Muscle layer of colon (tissue), 2 donors: ENCODE data around the gene ATP2B1.

Experiments used
- H3K27ac ChIP-seq: one replicate; pipeline ENCODE4 v1.7.0; 2013; ENCODE audit warnings: low read depth, mild to moderate bottlenecking, low read length, moderate library complexity
- H3K27me3 ChIP-seq, 2 donors: one replicate each; pipeline ENCODE4 v1.7.0; 2013; ENCODE audit warnings: low read length in 2 of 2, mild to moderate bottlenecking in 2 of 2; ENCODE audit not compliant: insufficient read depth in 2 of 2, control insufficient read depth in 1 of 2
- H3K36me3 ChIP-seq: one replicate; pipeline ENCODE4 v1.7.0; 2013; ENCODE audit warnings: mild to moderate bottlenecking, low read length; ENCODE audit not compliant: insufficient read depth
- H3K4me1 ChIP-seq: one replicate; pipeline ENCODE4 v1.7.0; 2013; ENCODE audit warnings: mild to moderate bottlenecking, low read length; ENCODE audit not compliant: insufficient read depth
- H3K4me3 ChIP-seq, 2 donors: one replicate each; pipeline ENCODE4 v1.7.0; 2013; ENCODE audit warnings: low read length in 2 of 2, low read depth in 1 of 2, mild to moderate bottlenecking in 1 of 2, moderate library complexity in 1 of 2
- H3K9ac ChIP-seq: one replicate; pipeline ENCODE4 v1.7.0; 2013; ENCODE audit warnings: low read length
- H3K9me3 ChIP-seq: one replicate; pipeline ENCODE4 v1.7.0; 2013; ENCODE audit warnings: mild to moderate bottlenecking, low read length
- donor health status: abdominal sarcoma.
- donor health status: Adenocarcinoma of cecum.

The ATP2B1 gene

DNA sequence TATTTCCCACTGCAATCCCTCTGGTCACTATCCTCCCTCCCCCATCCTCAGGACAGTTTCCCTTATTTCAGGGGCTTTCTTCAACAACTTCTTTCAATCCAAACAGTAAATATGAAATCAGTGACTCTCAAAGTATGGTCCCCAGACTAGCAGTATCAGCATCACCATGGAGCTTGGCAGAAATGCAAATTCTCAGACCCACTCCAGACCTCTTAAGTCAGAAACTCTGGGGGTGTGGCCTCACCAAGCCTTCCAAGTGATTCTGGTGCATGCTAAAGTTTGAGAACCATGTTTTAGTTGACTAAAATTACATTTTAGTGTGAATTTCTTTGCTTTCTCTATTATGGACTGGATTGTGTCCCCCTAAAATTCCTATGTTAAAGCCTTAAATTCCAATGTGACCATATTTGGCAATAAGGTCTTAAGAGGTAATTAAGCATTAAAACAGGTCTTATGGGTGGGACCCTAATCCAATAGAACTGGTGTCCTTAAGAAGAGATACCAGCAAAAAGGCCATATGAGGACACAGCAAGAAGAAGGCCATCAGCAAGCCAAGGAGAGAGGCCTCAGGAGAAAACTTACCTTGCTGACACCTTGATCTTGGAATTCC is 23.2 kb downstream of the ATP2B1 start:
- Histone ChIP-seq H3K36me3 (no peaks in the 10 kb centered on the region), H3K4me3 (no peak overlapping the region), H3K27ac (no peak overlapping the region), H3K27me3 (no peaks in the 10 kb centered on the region), H3K9ac (no peak overlapping the region), H3K9me3 (no peaks in the 10 kb centered on the region), H3K4me1 (peaks cover 24% of the 10 kb centered on the region)

DNA sequence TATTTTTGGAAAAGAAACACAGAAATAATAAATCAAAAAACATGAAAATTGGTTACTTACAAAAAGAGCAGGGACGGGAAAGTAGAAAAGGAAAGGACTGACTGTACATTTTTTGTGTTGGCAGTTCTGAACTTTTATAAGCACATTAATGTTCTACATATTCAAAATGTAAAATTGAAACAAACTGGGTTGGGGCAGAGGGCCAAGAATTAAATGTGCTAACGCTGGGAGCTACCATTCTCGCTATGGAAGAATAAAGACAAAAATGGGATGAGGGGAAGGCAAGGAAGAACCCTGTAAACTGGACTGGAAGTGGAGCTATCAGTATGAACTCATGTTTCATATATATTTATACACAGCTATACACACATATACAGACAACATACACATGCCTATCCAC is 24.5 kb downstream of the ATP2B1 start:
- Histone ChIP-seq H3K9me3 (no peaks in the 10 kb centered on the region), H3K27ac (no peak overlapping the region), H3K27me3 (no peaks in the 10 kb centered on the region), H3K36me3 (no peaks in the 10 kb centered on the region), H3K9ac (no peak overlapping the region), H3K4me3 (no peak overlapping the region), H3K4me1 (peaks cover 24% of the 10 kb centered on the region)

DNA sequence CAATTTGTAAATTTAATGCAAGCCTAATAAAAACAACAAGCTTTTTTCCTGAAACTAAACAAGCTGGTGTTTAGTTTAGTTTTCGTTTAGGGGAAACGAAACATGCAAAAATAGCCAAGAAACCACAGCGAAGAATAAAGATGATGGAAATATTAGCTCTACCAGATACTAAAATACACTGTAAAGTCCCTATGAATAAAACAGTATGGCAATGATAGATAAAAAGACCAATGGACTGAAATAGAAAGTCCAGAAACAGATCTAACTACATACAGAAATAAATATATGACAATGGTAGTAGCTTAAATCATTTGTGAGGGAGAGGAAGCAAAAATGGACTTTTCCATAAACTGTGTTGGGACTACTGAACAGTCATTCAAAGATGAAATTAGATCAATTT is 26.4 kb downstream of the ATP2B1 start:
- Histone ChIP-seq H3K27me3 (no peaks in the 10 kb centered on the region), H3K36me3 (no peaks in the 10 kb centered on the region), H3K9ac (no peak overlapping the region), H3K4me1 (peaks cover 22% of the 10 kb centered on the region), H3K9me3 (no peaks in the 10 kb centered on the region), H3K27ac (no peak overlapping the region), H3K4me3 (no peak overlapping the region)

DNA sequence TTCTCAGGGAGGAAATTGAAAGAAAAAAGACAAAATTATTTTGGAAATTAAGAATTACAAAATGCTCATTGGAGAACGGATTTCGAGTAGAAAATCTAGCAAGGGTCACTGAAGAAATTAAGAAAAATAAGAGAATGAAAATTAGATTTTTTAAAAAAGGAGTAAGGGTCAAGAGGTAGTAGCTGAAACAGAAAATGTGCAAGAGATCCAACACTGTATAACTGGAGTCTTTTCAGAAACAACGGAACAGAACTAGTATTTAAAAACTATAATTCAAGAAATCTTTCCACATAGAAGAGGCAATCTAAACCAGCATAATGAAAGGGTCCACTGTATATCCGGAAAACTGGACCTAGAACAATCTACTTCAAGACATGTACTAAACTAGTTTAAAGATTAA is 28.2 kb downstream of the ATP2B1 start:
- H3K4me3 ChIP-seq = no peak overlapping the region

DNA sequence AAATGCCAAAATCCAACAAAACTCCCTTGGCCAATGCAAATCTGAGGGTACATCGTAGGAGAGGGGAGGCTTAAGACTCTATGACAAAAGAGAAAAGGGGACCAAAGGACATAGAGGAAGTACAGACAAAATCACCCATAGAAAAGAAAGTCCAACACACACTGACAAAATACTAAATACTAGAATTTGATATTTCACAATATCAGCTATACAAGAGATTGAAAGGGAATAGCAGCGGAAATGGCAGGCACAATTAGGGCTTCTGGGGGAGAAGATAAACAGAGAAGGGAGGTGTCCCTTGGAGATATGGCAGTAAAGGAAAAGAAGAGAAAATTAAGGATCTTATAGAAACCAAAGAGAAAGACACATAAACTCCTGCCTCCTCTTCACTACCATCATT is 29.0 kb downstream of the ATP2B1 start:
- no peaks in the 10 kb centered on the region for H3K27me3 ChIP-seq
- H3K27ac ChIP-seq = no peak overlapping the region
- H3K4me3 ChIP-seq = no peak overlapping the region
- no peak overlapping the region for H3K9ac ChIP-seq
- H3K4me1 ChIP-seq = peaks cover 8% of the 10 kb centered on the region
- no peaks in the 10 kb centered on the region for H3K36me3 ChIP-seq
- H3K9me3 ChIP-seq = no peaks in the 10 kb centered on the region

More for the DNA sequence above, 28.2 kb downstream of the ATP2B1 start:
- H3K27ac ChIP-seq = no peak overlapping the region
- H3K36me3 ChIP-seq = no peaks in the 10 kb centered on the region
- H3K9ac ChIP-seq = no peak overlapping the region
- H3K4me1 ChIP-seq = peaks cover 10% of the 10 kb centered on the region
- no peaks in the 10 kb centered on the region for H3K27me3 ChIP-seq
- no peaks in the 10 kb centered on the region for H3K9me3 ChIP-seq

DNA sequence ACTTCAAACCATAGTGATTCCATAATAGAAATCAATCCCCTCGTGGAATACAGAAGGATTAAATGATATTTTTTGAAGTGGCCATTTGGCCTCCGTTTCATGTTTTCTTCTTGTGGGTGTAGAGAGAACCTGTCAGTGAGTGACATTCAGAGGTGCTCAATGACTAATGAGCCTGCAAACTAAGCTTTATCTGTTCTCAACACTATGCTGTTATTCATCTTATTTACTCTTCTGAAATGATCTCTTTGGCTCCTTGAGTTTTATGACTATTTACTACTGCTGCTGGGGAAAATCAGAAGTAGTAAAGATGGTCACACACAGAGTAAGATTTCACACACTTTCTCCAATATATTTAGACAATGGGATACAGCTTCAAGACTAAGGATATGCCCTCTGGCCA is 30.4 kb downstream of the ATP2B1 start:
- Histone ChIP-seq H3K4me3 (no peak overlapping the region), H3K27me3 (no peaks in the 10 kb centered on the region), H3K9ac (no peak overlapping the region), H3K9me3 (no peaks in the 10 kb centered on the region), H3K27ac (no peak overlapping the region), H3K36me3 (no peaks in the 10 kb centered on the region), H3K4me1 (peaks cover 8% of the 10 kb centered on the region)

DNA sequence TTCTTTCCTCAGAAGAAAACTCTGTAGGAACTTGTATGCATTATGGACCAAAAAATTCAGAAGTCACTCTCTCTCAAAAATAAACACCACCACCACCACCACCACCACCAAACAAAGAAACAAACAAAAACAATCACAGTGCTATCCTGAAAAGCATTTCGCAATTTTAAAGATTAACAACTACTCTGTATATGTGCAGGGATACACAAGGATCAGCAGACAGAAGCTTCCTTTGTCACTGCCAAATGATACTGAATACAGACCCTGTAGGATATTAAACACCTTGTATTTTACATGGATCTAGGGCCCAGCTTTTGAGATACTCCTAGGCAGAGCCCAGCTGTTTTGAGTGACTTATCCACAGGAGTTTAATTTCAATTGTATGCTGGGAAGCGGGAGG is 31.7 kb downstream of the ATP2B1 start:
- Histone ChIP-seq H3K27ac (no peak overlapping the region), H3K27me3 (no peaks in the 10 kb centered on the region), H3K4me1 (peaks cover 8% of the 10 kb centered on the region), H3K4me3 (no peak overlapping the region), H3K9ac (no peak overlapping the region), H3K36me3 (no peaks in the 10 kb centered on the region), H3K9me3 (no peaks in the 10 kb centered on the region)

DNA sequence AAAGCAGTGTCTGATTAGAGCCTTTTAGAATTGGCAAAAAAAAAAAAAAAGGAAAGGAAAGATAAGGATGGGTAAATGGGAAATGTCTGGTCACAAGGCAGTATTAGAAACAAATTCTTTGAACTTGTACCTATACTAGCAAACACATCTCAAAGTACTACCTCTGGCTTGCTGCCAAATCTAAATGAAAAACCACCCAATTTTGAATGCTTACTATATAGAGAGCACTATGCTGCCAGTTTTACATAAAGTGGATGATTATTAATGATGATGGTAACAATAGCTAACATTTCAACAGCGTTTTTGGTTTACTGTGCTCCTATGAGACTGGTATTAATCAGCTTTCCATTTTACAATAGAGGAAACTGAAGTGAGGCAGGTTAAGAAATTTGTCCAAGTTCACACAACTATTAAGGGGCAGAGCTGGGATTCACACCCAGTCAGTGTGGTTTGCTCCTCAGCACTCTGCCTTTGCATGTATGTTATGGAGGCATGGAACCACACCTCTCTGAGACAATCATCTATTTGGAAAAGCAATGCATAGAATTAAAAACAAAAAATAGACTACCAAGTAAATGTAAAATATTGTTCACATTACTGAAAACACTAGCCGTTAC is 34.2 kb downstream of the ATP2B1 start:
- no peak overlapping the region for H3K9ac ChIP-seq
- H3K4me3 ChIP-seq = no peak overlapping the region
- H3K4me1 ChIP-seq = peaks cover 8% of the 10 kb centered on the region
- no peaks in the 10 kb centered on the region for H3K9me3 ChIP-seq
- H3K27me3 ChIP-seq = no peaks in the 10 kb centered on the region
- no peaks in the 10 kb centered on the region for H3K36me3 ChIP-seq
- H3K27ac ChIP-seq = no peak overlapping the region

DNA sequence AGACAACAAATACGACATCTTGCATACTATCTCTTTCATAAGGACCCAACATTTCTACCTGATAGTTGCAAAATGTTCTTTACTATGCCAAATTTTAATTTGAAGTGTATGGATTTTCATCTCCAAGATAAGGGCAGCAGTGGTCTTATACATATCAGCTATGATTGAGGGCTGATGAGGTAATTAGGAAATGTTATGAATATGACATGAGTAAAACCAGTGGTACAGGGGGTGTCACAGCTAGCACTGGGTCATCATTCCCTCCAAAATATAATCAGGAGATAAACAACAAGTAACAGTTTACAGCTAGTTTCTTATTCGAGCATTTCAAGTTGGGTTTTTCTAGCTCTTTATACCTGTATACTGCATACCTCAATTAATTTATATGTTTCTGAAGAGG is 35.0 kb downstream of the ATP2B1 start:
- Histone ChIP-seq H3K4me3 (no peak overlapping the region), H3K27ac (no peak overlapping the region), H3K36me3 (no peaks in the 10 kb centered on the region), H3K9ac (no peak overlapping the region), H3K4me1 (peaks cover 6% of the 10 kb centered on the region), H3K27me3 (no peaks in the 10 kb centered on the region), H3K9me3 (no peaks in the 10 kb centered on the region)

DNA sequence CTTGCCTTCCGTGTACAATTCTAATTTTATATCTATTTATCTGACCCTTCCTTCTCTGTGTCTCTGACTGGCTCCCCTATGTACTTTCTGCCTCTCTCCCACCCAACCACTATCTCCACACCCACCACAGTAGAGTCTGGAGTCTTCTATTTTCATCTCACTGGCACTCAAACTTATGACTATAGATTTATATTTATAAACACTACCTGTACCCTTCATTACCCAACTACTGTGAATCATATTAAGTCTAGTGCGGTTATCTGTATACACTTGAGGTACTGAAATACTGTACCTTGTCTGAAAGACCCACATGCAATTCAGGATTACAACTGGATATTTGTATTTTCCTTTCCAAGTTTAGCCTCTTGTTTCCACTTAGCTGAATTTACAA is 36.1 kb downstream of the ATP2B1 start:
- no peaks in the 10 kb centered on the region for H3K27me3 ChIP-seq
- H3K9me3 ChIP-seq = no peaks in the 10 kb centered on the region
- H3K4me1 ChIP-seq = no peaks in the 10 kb centered on the region
- no peaks in the 10 kb centered on the region for H3K36me3 ChIP-seq
- no peak overlapping the region for H3K9ac ChIP-seq
- no peak overlapping the region for H3K27ac ChIP-seq
- H3K4me3 ChIP-seq = no peak overlapping the region

DNA sequence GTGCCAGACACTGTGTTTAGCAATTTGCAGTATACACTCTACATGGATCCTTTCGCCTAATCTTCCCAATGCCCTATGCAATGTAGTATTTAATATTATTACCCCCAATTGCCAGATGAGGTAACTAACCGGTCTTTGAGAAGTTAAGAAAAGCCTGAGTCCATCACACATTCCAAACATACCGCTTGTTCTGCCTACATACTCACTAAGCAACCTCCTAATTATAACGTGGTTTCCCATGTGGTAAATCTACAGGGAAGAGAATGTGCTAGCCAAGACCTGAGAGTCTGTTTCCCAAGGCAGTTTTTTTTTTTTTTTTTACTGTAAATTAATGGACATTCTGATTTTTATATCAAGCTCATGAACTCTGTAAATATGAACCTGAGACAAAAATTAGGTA is 37.2 kb downstream of the ATP2B1 start:
- H3K27me3 ChIP-seq = no peaks in the 10 kb centered on the region
- no peak overlapping the region for H3K9ac ChIP-seq
- no peaks in the 10 kb centered on the region for H3K4me1 ChIP-seq
- H3K9me3 ChIP-seq = no peaks in the 10 kb centered on the region
- H3K27ac ChIP-seq = no peak overlapping the region
- H3K4me3 ChIP-seq = no peak overlapping the region
- no peaks in the 10 kb centered on the region for H3K36me3 ChIP-seq

DNA sequence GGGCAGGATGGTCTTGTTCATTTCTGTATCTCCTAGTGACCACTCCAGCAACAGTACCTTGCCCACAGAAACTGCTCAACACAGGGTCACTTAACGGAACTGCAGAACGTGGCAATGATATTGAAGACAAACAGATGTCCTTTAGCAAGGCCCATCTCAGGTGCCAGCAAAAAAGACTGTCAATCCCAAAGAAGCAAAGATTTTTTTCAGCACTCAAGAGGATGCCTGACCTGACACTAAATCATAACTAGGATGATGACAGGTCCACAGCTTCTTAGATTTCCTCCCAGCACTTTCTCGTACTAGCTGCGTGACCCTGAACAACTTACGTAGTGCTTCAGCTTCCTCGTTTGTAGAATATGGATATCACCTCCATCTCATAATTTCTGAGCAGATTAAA is 39.4 kb downstream of the ATP2B1 start:
- H3K9ac ChIP-seq = no peak overlapping the region
- peaks cover 3% of the 10 kb centered on the region for H3K4me1 ChIP-seq
- no peak overlapping the region for H3K27ac ChIP-seq
- H3K4me3 ChIP-seq = no peak overlapping the region
- H3K27me3 ChIP-seq = no peaks in the 10 kb centered on the region
- H3K9me3 ChIP-seq = no peaks in the 10 kb centered on the region
- H3K36me3 ChIP-seq = no peaks in the 10 kb centered on the region
